Fibroblast of peridontal ligament (primary cell): ENCODE results near the gene ARPC1B.
"Not testable (repeated sequence)": the region's sequence is repeated elsewhere in the genome, so short reads cannot be mapped to it uniquely, and the experiment has no call there.

Source experiments
- DNase-seq: peaks from one replicate; pipeline ENCODE4 v3.0.0-alpha.2; 2010; ENCODE audit errors: extremely low read depth

ARPC1B gene

DNA sequence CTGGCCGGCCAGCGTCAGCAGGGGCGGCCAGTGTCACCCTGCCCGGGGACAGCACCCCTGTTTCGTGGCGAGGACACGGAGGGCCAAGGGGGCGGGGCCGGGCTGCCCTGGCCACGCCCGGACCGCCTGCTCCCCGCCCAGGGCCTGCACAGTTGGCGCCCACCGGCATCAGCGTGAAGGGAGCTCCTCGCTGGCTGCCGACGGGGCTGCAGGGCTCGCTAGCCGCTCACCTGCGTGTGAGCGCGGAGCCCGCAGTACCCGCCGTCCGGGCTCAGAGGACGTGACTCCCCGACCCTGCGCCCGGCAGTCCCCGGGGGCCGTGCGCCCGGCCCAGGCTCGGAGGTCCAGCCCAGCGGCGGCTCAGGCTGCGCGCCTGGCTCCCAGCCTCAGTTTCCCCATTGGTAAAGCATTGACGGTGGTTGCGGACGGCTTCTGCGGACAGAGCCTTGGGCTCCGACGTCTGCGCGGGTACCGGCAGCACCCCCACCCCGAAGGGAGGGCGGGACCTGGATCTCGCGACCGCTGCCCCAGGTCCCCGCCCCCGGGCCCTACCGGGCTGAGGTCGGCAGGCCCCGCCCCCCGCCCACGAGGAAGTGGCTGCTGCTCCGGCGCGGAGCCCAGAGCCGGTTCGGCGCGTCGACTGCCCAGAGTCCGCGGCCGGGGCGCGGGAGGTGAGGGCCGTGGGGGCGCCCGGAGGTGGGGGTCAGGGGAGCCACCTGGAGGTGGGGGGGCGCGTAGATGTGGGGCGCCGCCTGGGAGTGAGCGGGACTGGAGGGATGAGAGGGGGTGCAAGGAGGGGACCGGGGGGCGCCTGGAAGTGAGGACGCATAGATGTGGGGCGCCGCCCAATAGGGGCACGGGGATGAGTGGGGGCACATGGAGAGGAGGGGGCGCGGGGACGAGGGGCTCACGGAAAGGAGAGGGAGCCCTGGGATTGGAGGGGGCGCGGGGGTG lies at the start of gene ARPC1B:
Gene ARPC1B, plus strand, starts transcription at position 620 of the 954 bp plus-strand sequence. CDS start 10,985 bp downstream, outside the sequence.
- peak; percentile 46 for DNase-seq

- no peak for DNase-seq
Measured at GRCh38 chr7:99325001-99325493, 49.5 kb upstream of the ARPC1B start.

DNA sequence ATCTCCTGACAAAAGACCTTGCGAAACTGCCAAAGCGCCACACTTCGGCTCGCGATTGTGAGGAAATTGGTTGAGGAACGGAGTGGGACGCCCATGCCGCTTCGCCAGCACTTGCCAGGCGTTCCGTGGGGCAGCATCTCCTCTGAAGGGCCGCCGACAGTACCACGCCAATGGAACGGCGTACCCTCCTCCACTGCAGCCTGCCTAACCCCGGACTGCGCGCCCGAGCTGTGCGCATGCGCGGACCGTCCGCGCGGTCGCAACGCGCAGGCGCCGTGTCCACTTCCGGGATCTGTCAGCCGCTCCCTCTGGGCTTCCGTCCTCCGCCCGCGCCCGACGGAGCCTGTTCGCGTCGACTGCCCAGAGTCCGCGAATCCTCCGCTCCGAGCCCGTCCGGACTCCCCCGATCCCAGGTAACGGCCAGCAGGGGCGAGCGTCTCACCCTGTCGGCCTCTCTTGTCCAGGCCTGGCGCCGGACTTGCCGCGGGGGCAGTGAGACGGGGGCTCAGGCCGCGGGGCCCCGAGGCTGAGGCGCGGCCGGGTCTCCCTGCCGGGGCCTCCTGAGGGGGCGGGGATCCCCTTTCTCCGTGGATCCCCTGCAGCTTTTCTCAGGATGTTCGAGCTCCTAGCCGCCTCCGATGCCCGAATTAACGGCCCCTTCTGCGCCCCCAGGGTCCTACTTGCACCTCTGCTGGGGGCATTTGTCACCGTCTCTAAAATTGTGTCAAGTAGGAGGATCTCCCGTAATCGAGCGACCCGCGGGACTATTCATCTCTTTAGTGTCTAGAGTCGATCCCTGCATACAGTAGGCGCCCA lies 48.7 kb upstream of the ARPC1B start, which contains the start of gene ARPC1A:
Gene ARPC1A, plus strand, starts transcription at position 307 of the 816 bp plus-strand sequence. CDS start 7,456 bp downstream, outside the sequence.
- peak; percentile 88 for DNase-seq

DNA sequence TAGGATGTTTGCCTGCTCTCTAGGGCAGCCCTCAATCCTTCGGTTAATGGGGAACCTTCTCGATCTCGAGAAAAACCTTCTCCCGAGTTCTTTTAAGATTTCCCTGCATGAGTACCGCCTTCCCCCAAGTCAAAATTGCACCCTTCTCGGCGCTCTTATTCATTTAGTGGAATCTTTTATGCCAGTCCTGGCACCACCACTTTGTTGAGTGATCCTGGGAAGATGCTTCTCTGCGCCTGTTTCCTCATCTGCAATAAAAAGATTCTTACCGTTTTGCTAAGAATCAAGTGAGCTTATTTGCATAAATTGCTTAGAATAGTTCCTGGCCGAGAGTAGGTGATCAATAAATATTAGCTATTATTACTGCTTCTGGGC lies 48.1 kb upstream of the ARPC1B start:
- DNase-seq: no peak

GRCh38 chr7:99330314-99330961 lies 44.1 kb upstream of the ARPC1B start:
- DNase-seq: peak; percentile 89

DNA sequence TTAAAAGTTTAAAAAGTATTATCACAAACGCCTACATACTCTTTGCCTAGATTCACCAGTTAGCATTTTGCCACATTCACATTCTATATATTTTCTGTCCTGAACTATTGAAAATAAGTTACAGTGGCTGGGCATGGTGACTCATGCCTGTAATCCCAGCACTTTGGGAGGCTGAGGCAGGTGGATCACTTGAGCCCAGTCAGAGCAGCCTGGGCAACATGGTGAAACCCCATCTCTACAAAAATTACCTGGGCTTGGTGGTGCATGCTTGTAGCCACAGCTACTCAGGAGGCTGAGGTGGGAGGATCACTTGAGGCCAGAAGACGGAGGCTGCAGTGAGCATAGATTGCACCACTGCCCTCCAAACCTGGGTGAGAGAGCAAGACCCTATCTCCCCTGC lies 43.5 kb upstream of the ARPC1B start:
- no peak for DNase-seq

DNA sequence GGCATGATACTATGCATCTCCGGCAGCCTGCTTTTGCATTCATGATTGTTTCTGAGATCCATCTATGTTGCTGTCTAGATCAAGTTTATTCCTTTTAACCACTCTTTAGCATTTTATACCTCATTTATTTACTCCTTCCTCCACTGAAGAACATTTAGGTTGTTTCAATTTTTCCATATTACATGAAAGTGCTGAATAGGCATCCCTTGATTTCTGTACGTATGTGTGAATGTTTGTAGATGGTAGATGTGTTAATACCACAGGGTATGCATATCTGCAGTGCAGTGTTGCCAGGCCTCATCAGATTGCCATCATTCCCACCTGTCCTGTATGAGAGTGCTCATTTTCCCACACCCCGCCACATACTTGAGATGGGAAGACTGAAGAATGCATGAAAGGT lies 34.9 kb upstream of the ARPC1B start:
- DNase-seq: no peak

DNA sequence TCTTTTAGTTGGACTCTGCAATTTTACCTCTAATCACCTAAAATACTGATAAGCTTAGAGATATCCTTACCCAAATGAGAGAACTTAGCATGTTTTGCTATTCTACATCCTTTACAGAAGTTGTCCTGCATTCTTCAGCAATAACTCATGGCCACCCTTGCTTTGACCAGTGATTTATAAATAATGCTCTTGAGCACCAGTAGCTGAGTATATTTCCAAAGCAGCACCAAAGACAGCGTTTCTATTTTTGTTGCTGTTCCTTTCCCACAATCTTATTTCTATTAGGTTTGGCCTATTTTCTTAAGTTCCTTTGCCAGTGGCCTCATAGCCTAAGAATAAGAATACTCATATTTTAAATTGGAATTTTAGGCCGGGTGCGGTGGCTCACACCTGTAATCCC lies 33.9 kb upstream of the ARPC1B start:
- DNase-seq: no peak

DNA sequence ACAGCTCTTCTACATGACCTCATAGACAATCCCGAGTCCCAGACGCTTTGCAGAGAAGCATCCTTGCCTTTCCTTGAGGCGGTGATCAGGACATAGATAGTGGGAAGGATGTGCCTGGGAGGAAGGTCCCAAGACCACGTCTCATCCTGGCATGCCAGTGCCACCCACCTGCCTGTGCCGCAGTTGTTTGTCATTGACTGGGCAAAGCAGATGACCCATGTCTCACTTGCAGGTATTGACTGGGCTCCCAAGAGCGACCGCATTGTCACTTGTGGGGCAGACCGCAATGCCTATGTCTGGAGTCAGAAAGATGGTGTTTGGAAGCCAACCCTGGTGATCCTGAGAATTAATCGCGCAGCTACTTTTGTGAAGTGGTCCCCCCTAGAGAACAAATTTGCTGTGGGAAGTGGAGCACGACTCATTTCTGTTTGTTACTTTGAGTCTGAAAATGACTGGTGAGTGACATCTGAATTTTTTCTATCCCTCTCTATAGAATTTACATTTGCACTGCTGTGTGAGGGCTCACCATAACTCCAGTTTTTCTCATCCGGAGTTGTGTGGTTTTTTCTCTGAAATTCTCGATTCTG lies 30.4 kb upstream of the ARPC1B start:
- DNase-seq: no peak

GRCh38 chr7:99350641-99351040 lies 23.9 kb upstream of the ARPC1B start:
- not testable (repeated sequence) for DNase-seq

DNA sequence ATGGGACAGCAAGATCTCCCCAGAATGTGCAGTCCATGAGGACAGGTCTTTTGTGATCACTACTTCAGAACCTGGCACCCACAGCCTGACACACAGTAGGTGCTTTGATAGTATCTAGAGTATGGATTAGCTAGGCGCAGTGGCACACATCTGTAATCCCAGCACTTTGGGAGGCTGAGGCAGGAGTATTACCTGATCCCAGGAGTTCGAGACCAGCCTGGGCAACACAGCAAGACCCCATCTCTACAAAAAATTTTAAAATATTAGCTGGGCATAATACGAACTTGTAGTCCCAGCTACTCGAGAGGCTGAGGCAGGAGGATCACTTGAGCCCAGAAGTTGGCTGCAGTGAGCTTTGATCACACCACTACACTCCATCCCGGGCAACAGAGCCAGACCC lies 22.3 kb upstream of the ARPC1B start:
- DNase-seq: no peak

GRCh38 chr7:99355098-99355497 lies 19.4 kb upstream of the ARPC1B start:
- DNase-seq: no peak

GRCh38 chr7:99357701-99358490 lies 16.6 kb upstream of the ARPC1B start:
- DNase-seq: no peak

- not testable (repeated sequence) for DNase-seq
Measured at GRCh38 chr7:99358521-99358920, 16.0 kb upstream of the ARPC1B start.

DNA sequence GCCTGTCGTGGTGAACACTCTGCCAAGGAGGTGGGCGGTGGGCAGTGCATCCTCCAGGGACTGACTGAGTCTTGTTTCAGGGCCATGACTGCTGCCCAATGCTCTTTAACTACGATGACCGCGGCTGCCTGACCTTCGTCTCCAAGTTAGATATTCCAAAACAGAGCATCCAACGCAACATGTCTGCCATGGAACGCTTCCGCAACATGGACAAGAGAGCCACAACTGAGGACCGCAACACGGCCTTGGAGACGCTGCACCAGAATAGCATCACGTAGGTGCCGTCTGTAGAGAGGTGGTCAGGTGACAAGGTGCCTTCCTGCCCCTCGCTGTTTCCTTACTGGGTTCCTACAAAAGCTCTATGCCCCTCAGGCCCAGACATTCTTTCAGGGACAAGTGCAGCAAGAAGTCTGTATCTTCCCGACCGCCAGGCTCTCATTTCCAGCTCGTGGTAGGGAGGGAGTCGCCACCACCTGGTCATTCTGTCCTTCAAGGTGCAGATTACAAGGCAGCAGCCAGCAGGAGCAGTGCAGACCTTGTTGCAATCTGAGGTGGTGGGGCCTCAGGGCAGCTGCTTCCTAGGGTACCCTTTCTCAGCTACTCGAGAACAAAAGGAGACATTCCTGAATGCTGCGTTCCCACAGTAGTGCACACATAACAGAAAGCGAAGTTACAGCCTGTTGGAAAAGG lies 14.9 kb upstream of the ARPC1B start:
- DNase-seq: no peak

DNA sequence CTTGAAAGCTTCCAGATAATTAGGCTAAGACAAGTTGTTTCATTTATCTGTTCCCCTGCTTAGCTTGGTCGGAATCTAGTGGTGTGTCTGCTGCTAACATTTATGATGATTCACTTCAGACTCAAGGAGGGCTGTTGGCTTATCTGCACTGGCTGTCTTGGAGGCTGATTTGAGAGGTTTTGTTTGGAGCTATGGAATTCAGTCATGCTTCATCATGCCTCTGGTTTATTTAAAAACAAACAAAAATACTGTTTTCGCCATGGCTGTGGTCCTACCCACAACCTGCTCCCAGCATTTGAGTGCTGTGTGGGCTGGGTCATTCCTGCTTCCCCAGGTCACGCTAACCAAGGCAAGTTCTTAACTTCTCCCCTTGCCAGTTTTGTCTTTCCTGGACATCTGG lies 11.7 kb upstream of the ARPC1B start:
- peak; percentile 96 for DNase-seq

DNA sequence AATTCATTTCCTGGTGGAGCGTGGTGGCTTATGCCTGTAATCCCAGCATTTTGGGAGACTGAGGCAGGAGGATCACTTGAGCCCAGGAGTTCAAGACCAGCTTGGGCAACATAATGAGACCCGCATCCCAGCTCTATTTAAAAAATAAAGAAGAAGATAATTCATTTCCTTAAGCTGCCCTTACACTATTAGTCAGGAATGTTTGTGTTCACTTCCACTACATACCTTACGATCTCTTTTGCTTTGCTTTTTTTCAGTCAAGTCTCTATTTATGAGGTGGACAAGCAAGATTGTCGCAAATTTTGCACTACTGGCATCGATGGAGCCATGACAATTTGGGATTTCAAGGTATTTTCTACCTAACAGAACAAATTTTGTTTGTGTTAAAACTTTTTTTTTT lies 11.2 kb upstream of the ARPC1B start:
- peak; percentile 20 for DNase-seq

- no peak for DNase-seq
Measured at GRCh38 chr7:99365318-99366141, 9.0 kb upstream of the ARPC1B start.

GRCh38 chr7:99366646-99367045 lies 7.9 kb upstream of the ARPC1B start:
- no peak for DNase-seq
